ENCODE data around the gene MAGI1. TPM values are rescaled to one million over a fixed set of nuclear protein-coding genes. Genes with fewer than 3 reads are reported as not detected.

Gene MAGI1
- total RNA-seq, 2 experiments from 2014 or later: 0.47 to 0.51 TPM

- POLR2A ChIA-PET: no interaction called here
- H3K27me3 Mint-ChIP-seq: no peaks in the 10 kb centered on the region
- H3K4me3 Mint-ChIP-seq: no peak overlapping the region
- DNase-seq: no peak
- no peak overlapping the region for H3K27ac Mint-ChIP-seq
- no peaks in the 10 kb centered on the region for H3K36me3 Mint-ChIP-seq (ENCODE audit: low read depth)
- no peak for TF ChIP-seq CTCF (IDR thresholded peaks at IDR 0.05)
- no peaks in the 10 kb centered on the region for H3K9me3 Mint-ChIP-seq
- H3K4me1 Mint-ChIP-seq (ENCODE audit: low read depth): no peaks in the 10 kb centered on the region
- intact Hi-C loops (cut with micrococcal nuclease): no loop called here
- no peak for ATAC-seq
- CTCF ChIA-PET: no interaction called here
Measured at GRCh38 chr3:65877160-65877559, 161.6 kb downstream of the MAGI1 start.

GRCh38 chr3:65876028-65876420, 162.7 kb downstream of the MAGI1 start:
- intact Hi-C loops (cut with micrococcal nuclease): no loop called here
- no peak overlapping the region for H3K27ac Mint-ChIP-seq
- no peaks in the 10 kb centered on the region for H3K9me3 Mint-ChIP-seq
- DNase-seq (no peak), ATAC-seq (no peak)
- TF ChIP-seq CTCF (IDR thresholded peaks at IDR 0.05): no peak
- ChIA-PET CTCF (no interaction called here), POLR2A (no interaction called here)
- no peaks in the 10 kb centered on the region for H3K4me1 Mint-ChIP-seq (ENCODE audit: low read depth)
- no peak overlapping the region for H3K4me3 Mint-ChIP-seq
- H3K27me3 Mint-ChIP-seq: no peaks in the 10 kb centered on the region
- H3K36me3 Mint-ChIP-seq (ENCODE audit: low read depth): no peaks in the 10 kb centered on the region

GRCh38 chr3:65875393-65876027, 163.2 kb downstream of the MAGI1 start:
- intact Hi-C loops (cut with micrococcal nuclease): no loop called here
- no peaks in the 10 kb centered on the region for H3K27me3 Mint-ChIP-seq
- no peak overlapping the region for H3K27ac Mint-ChIP-seq
- ChIA-PET CTCF (no interaction called here), POLR2A (no interaction called here)
- H3K36me3 Mint-ChIP-seq (ENCODE audit: low read depth): no peaks in the 10 kb centered on the region
- H3K4me3 Mint-ChIP-seq: no peak overlapping the region
- ATAC-seq: no peak
- no peaks in the 10 kb centered on the region for H3K4me1 Mint-ChIP-seq (ENCODE audit: low read depth)
- DNase-seq: no peak
- H3K9me3 Mint-ChIP-seq: no peaks in the 10 kb centered on the region
- TF ChIP-seq CTCF (IDR thresholded peaks at IDR 0.05): no peak

- H3K27ac Mint-ChIP-seq: no peak overlapping the region
- intact Hi-C loops (cut with micrococcal nuclease): no loop called here
- H3K4me3 Mint-ChIP-seq: no peak overlapping the region
- DNase-seq: no peak
- H3K9me3 Mint-ChIP-seq: no peaks in the 10 kb centered on the region
- POLR2A ChIA-PET: no interaction called here
- no peaks in the 10 kb centered on the region for H3K36me3 Mint-ChIP-seq (ENCODE audit: low read depth)
- H3K4me1 Mint-ChIP-seq (ENCODE audit: low read depth): no peaks in the 10 kb centered on the region
- no peak for ATAC-seq
- H3K27me3 Mint-ChIP-seq: no peaks in the 10 kb centered on the region
- CTCF ChIA-PET: no interaction called here
- no peak for TF ChIP-seq CTCF (IDR thresholded peaks at IDR 0.05)
Measured at GRCh38 chr3:65873869-65874268, 164.8 kb downstream of the MAGI1 start.

- Mint-ChIP-seq H3K27ac (no peak overlapping the region), H3K4me3 (no peak overlapping the region), H3K27me3 (peaks cover 2% of the 10 kb centered on the region), H3K9me3 (peaks cover 2% of the 10 kb centered on the region), H3K4me1 (ENCODE audit: low read depth) (no peaks in the 10 kb centered on the region), H3K36me3 (ENCODE audit: low read depth) (no peaks in the 10 kb centered on the region)
- TF ChIP-seq CTCF (IDR thresholded peaks at IDR 0.05): no peak
- DNase-seq (no peak), ATAC-seq (no peak)
- intact Hi-C loops (cut with micrococcal nuclease): no loop called here
- ChIA-PET POLR2A (no interaction called here), CTCF (no interaction called here)
Measured at GRCh38 chr3:65873028-65873427, 165.7 kb downstream of the MAGI1 start.
